Tongue (tissue), 2 donors: ENCODE data around the gene MYO1D. TPM values are rescaled to one million over a fixed set of nuclear protein-coding genes. Genes with fewer than 3 reads are reported as not detected.
"Not testable (repeated sequence)": the region's sequence is repeated elsewhere in the genome, so short reads cannot be mapped to it uniquely, and the experiment has no call there.

Source experiments
- DNase-seq: peaks from one replicate; pipeline ENCODE4 v3.0.0-alpha.2; 2015
- total RNA-seq: library from RNA; depleted of rRNA; stranded (reverse); fragments of >200 nt; gene quantifications from one replicate; pipeline ENCODE4 v1.2.3, GENCODE V29; 2014

Gene MYO1D
- total RNA-seq, 1 donor from 2014 or later = 25.2 TPM

GRCh38 chr17:32894245-32894644, 17.3 kb upstream of the MYO1D start:
- no peak for DNase-seq

GRCh38 chr17:32887410-32887809, 10.5 kb upstream of the MYO1D start:
- not testable (repeated sequence) for DNase-seq

GRCh38 chr17:32886951-32887350, 10.0 kb upstream of the MYO1D start:
- DNase-seq = not testable (repeated sequence)

GRCh38 chr17:32882734-32883133, 5.8 kb upstream of the MYO1D start:
- no peak for DNase-seq

- DNase-seq = no peak
Observed at GRCh38 chr17:32882029-32882428, 5.1 kb upstream of the MYO1D start.

- DNase-seq = no peak
Observed at GRCh38 chr17:32880671-32881453, 3.9 kb upstream of the MYO1D start.

GRCh38 chr17:32879134-32879533, 2.2 kb upstream of the MYO1D start:
- no peak for DNase-seq

GRCh38 chr17:32878211-32878610, 1.3 kb upstream of the MYO1D start:
- no peak for DNase-seq

- peak; percentile 95 for DNase-seq
Observed at GRCh38 chr17:32877164-32877764, 340 bp upstream of the MYO1D start.

- DNase-seq = peak; percentile 80
Observed at GRCh38 chr17:32875923-32876416, 954 bp downstream of the MYO1D start.

GRCh38 chr17:32875230-32875917, 1.6 kb downstream of the MYO1D start:
- DNase-seq = no peak

- DNase-seq = no peak
Observed at GRCh38 chr17:32873114-32873513, 3.8 kb downstream of the MYO1D start.

- no peak for DNase-seq
Observed at GRCh38 chr17:32871746-32872145, 5.2 kb downstream of the MYO1D start.

GRCh38 chr17:32870969-32871368, 6.0 kb downstream of the MYO1D start:
- no peak for DNase-seq

GRCh38 chr17:32870027-32870670, 6.8 kb downstream of the MYO1D start:
- DNase-seq = no peak

- DNase-seq = no peak
Observed at GRCh38 chr17:32869345-32870026, 7.4 kb downstream of the MYO1D start.

GRCh38 chr17:32865141-32865540, 11.8 kb downstream of the MYO1D start:
- no peak for DNase-seq

GRCh38 chr17:32863559-32863958, 13.4 kb downstream of the MYO1D start:
- no peak for DNase-seq

GRCh38 chr17:32862940-32863339, 14.0 kb downstream of the MYO1D start:
- DNase-seq = no peak

- no peak for DNase-seq
Observed at GRCh38 chr17:32861981-32862380, 14.9 kb downstream of the MYO1D start.

GRCh38 chr17:32859857-32860525, 16.9 kb downstream of the MYO1D start:
- no peak for DNase-seq
